Osteocyte (in vitro differentiated cells): ENCODE results near the gene RTN4IP1. TPM values are rescaled to one million over a fixed set of nuclear protein-coding genes. Genes with fewer than 3 reads are reported as not detected.

Experiments used
- DNase-seq: peaks from one replicate; pipeline ENCODE4 v3.0.0; 2021; ENCODE audit warnings: mixed read lengths; ENCODE audit not compliant: unreplicated experiment; ENCODE audit errors: extremely low spot score
- H3K27ac Mint-ChIP-seq: one replicate; pipeline ENCODE4 v1.8.0; 2021; ENCODE audit warnings: mild to moderate bottlenecking, mixed read lengths; ENCODE audit not compliant: unreplicated experiment
- H3K27me3 Mint-ChIP-seq: one replicate; pipeline ENCODE4 v1.8.0; 2021; ENCODE audit warnings: mixed read lengths; ENCODE audit not compliant: unreplicated experiment
- H3K36me3 Mint-ChIP-seq: one replicate; pipeline ENCODE4 v1.8.0; 2021; ENCODE audit warnings: mixed read lengths; ENCODE audit not compliant: unreplicated experiment
- H3K4me1 Mint-ChIP-seq: one replicate; pipeline ENCODE4 v1.8.0; 2021; ENCODE audit warnings: mixed read lengths; ENCODE audit not compliant: unreplicated experiment
- H3K4me3 Mint-ChIP-seq: one replicate; pipeline ENCODE4 v1.8.0; 2021; ENCODE audit warnings: mild to moderate bottlenecking, moderate library complexity, mixed read lengths; ENCODE audit not compliant: unreplicated experiment
- H3K9me3 Mint-ChIP-seq: one replicate; pipeline ENCODE4 v1.8.0; 2021; ENCODE audit warnings: mixed read lengths; ENCODE audit not compliant: unreplicated experiment
- CTCF ChIP-seq: fragments of 200-600 bp; sonication (generic); IDR thresholded peaks from 2 replicates; pipeline ENCODE4 v1.5.0; 2021; ENCODE audit warnings: antibody characterized with exemption, mild to moderate bottlenecking, moderate library complexity
- total RNA-seq: library from RNA; stranded (reverse); gene quantifications from 2 replicates; pipeline ENCODE4 v1.2.1, GENCODE V29; 2021

The RTN4IP1 gene
- total RNA-seq, 1 donor from 2014 or later, result 5.0 TPM

- no peak overlapping the region for H3K4me3 Mint-ChIP-seq
- H3K36me3 Mint-ChIP-seq, result peaks cover 10% of the 10 kb centered on the region
- no peaks in the 10 kb centered on the region for H3K9me3 Mint-ChIP-seq
- peak; percentile 41 for TF ChIP-seq CTCF
- no peaks in the 10 kb centered on the region for H3K4me1 Mint-ChIP-seq
- H3K27ac Mint-ChIP-seq, result no peak overlapping the region
- no peak for DNase-seq
- no peaks in the 10 kb centered on the region for H3K27me3 Mint-ChIP-seq
Measured at GRCh38 chr6:106609699-106610098, 19.6 kb downstream of the RTN4IP1 start.

GRCh38 chr6:106608080-106608668 lies 21.1 kb downstream of the RTN4IP1 start:
- Mint-ChIP-seq H3K4me3 (no peak overlapping the region), H3K4me1 (peaks cover 7% of the 10 kb centered on the region), H3K36me3 (peaks cover 9% of the 10 kb centered on the region), H3K9me3 (no peaks in the 10 kb centered on the region), H3K27me3 (no peaks in the 10 kb centered on the region), H3K27ac (no peak overlapping the region)
- no peak for DNase-seq
- peak; percentile 45 for TF ChIP-seq CTCF

GRCh38 chr6:106600329-106600728 lies 29.0 kb downstream of the RTN4IP1 start:
- peaks cover 8% of the 10 kb centered on the region for H3K4me1 Mint-ChIP-seq
- no peak for TF ChIP-seq CTCF
- DNase-seq, result no peak
- H3K27ac Mint-ChIP-seq, result no peak overlapping the region
- peaks cover 6% of the 10 kb centered on the region for H3K36me3 Mint-ChIP-seq
- H3K9me3 Mint-ChIP-seq, result no peaks in the 10 kb centered on the region
- no peaks in the 10 kb centered on the region for H3K27me3 Mint-ChIP-seq
- H3K4me3 Mint-ChIP-seq, result no peak overlapping the region

- Mint-ChIP-seq H3K27ac (no peak overlapping the region), H3K4me3 (no peak overlapping the region)
Measured at GRCh38 chr6:106599440-106599839, 29.9 kb downstream of the RTN4IP1 start.

More at GRCh38 chr6:106599440-106599839, 29.9 kb downstream of the RTN4IP1 start:
- Mint-ChIP-seq H3K4me1 (peaks cover 8% of the 10 kb centered on the region), H3K36me3 (peaks cover 6% of the 10 kb centered on the region), H3K27me3 (no peaks in the 10 kb centered on the region), H3K9me3 (no peaks in the 10 kb centered on the region)
- no peak for DNase-seq
- no peak for TF ChIP-seq CTCF
